Measurements from ENCODE around the gene TP53AIP1.

DNA sequence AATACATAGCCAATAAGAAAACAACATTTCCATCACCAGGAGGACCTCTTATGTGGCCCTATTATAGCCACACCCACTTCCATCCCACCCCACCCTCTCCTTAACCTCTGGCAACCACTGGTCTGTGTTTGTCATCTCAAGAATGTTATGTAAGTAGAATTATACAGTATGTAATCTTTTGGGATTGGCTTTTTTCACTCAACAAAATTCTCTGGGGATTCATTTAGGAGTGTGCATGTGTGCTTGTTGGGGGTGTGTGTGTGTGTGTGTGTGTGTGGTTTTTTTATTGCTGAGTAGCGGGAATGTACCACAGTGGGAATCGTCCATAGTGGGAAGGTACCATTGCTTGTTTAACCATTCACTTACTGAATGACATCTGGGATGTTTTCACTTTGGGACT lies 46.3 kb downstream of the TP53AIP1 start:
- TF ChIP-seq, protein P1, sequence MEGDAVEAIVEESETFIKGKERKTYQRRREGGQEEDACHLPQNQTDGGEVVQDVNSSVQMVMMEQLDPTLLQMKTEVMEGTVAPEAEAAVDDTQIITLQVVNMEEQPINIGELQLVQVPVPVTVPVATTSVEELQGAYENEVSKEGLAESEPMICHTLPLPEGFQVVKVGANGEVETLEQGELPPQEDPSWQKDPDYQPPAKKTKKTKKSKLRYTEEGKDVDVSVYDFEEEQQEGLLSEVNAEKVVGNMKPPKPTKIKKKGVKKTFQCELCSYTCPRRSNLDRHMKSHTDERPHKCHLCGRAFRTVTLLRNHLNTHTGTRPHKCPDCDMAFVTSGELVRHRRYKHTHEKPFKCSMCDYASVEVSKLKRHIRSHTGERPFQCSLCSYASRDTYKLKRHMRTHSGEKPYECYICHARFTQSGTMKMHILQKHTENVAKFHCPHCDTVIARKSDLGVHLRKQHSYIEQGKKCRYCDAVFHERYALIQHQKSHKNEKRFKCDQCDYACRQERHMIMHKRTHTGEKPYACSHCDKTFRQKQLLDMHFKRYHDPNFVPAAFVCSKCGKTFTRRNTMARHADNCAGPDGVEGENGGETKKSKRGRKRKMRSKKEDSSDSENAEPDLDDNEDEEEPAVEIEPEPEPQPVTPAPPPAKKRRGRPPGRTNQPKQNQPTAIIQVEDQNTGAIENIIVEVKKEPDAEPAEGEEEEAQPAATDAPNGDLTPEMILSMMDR (IDR thresholded peaks at IDR 0.05 in 8 of 11, conservative IDR thresholded peaks at IDR 0.05 in 3 of 11) = no peak
- no peak for TF ChIP-seq POLR2AphosphoS5 (IDR thresholded peaks at IDR 0.05)
- TF ChIP-seq POLR2A (IDR thresholded peaks at IDR 0.05) = no peak

Data from spleen (tissue), 7 donors.